H1 (cell line): ENCODE measurements around the gene ADORA1.

Experiments used
- CTCF ChIP-seq, 3 experiments: IDR thresholded peaks; 1 replicate in 2 of 3; 2 replicates in 1 of 3; pipeline versions ENCODE4 v1.5.1 to v1.6.1; 2011; ENCODE audit warnings: low read length in 3 of 3, mild to moderate bottlenecking in 3 of 3, inconsistent platforms in 2 of 3, low read depth in 1 of 3, moderate library complexity in 1 of 3; ENCODE audit not compliant: insufficient read depth in 1 of 3; ENCODE audit errors: control extremely low read depth in 1 of 3
- POLR2A ChIP-seq, 2 experiments: IDR thresholded peaks; 1 replicate in 1 of 2; 2 replicates in 1 of 2; pipeline ENCODE4 v1.6.1; 2011; ENCODE audit warnings: low read depth in 2 of 2, low read length in 2 of 2, mild to moderate bottlenecking in 2 of 2; ENCODE audit errors: control extremely low read depth in 1 of 2
- TBP ChIP-seq: IDR thresholded peaks from 2 replicates; pipeline ENCODE4 v1.6.1; 2011; ENCODE audit warnings: low read depth, low read length, improper control_type of control experiment

- no peak for TF ChIP-seq CTCF (IDR thresholded peaks at IDR 0.05; ENCODE audit: control extremely low read depth in 1 of 3, insufficient read depth in 1 of 3, low read depth in 1 of 3, low read length in 3 of 3)
- no peak for TF ChIP-seq POLR2A (IDR thresholded peaks at IDR 0.05; ENCODE audit: control extremely low read depth in 1 of 2, low read depth in 2 of 2, low read length in 2 of 2)
- TF ChIP-seq TBP, result no peak
Observed at GRCh38 chr1:203185061-203185461, 57.5 kb downstream of the ADORA1 start.
